Measurements from ENCODE around the gene KMT2E.

The KMT2E gene

DNA sequence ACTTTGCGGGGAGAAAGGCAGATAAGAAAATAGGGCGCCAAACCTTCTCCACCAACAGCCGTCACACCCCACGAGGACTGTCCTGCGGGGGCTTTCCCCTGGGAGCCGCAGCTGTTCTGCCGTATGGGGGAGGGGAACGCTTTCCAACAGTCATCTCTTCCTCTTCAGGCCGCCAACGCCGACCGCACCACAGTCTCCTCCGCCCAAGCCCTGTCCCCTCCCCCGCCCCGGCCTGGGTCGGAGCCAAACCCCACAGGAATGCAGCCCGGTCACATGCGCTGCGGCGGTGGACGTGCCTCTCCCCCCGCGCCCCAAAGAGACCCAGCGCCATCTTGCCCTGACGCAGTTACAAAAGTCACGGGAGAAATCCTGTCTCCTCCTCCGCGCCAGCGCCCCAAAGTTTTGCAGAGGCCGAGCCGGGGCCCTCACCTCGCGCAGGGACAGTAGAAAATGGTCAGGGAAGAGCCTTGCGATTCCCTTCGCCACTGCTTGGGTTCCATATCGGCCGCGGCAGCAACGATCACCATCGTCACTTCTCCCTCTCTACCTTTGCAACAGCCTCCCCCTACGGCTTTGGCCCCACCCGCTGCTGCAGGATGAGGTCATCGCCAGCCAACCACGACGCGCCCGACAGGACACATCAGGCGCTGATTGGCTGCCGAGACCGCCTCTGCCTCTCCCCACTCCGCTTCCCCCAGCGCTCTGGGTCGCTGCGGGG, 1.3 kb upstream of the KMT2E start:
- DNase-seq, result peak; percentile 99
- Histone ChIP-seq H3K18ac (ENCODE audit: low read length) (peak overlapping the region; percentile 88), H2BK120ac (ENCODE audit: low read depth, low read length) (no peak overlapping the region), H3K4me1 (ENCODE audit: control insufficient read depth, low read depth, low read length) (peaks cover 2% of the 10 kb centered on the region), H4K5ac (ENCODE audit: low read length) (no peak overlapping the region), H3K27ac (ENCODE audit: low read depth, low read length) (peak overlapping the region; percentile 93), H4K8ac (ENCODE audit: low read depth, low read length) (no peak overlapping the region), H3K27me3 (ENCODE audit: insufficient read depth, low read length, poor library complexity) (no peaks in the 10 kb centered on the region), H3K4me2 (ENCODE audit: low read length) (peak overlapping the region; percentile 11), H2BK15ac (replicated peaks; ENCODE audit: low read depth) (no peak overlapping the region), H3K23ac (ENCODE audit: low read length) (peak overlapping the region; percentile 95), H2AK5ac (ENCODE audit: low read length) (no peak overlapping the region), H3K4ac (ENCODE audit: low read depth, low read length) (peak overlapping the region; percentile 98), H3K36me3 (ENCODE audit: control insufficient read depth, insufficient read depth, low read length) (no peaks in the 10 kb centered on the region), H3K56ac (ENCODE audit: low read length) (peak overlapping the region; percentile 100), H3K9ac (ENCODE audit: low read length) (peak overlapping the region; percentile 100), H2BK5ac (ENCODE audit: low read length) (peak overlapping the region; percentile 94), H3K79me1 (ENCODE audit: low read length) (peaks cover 1% of the 10 kb centered on the region), H3K4me3 (ENCODE audit: low read length) (peak overlapping the region; percentile 91), H3K79me2 (ENCODE audit: control insufficient read depth, insufficient read depth, low read length) (peaks cover 77% of the 10 kb centered on the region)
- no CpG with 5 or more reads among the region's 54 CpGs for WGBS (ENCODE audit: extremely low coverage, insufficient coverage, low lambda C conversion rate)

DNA sequence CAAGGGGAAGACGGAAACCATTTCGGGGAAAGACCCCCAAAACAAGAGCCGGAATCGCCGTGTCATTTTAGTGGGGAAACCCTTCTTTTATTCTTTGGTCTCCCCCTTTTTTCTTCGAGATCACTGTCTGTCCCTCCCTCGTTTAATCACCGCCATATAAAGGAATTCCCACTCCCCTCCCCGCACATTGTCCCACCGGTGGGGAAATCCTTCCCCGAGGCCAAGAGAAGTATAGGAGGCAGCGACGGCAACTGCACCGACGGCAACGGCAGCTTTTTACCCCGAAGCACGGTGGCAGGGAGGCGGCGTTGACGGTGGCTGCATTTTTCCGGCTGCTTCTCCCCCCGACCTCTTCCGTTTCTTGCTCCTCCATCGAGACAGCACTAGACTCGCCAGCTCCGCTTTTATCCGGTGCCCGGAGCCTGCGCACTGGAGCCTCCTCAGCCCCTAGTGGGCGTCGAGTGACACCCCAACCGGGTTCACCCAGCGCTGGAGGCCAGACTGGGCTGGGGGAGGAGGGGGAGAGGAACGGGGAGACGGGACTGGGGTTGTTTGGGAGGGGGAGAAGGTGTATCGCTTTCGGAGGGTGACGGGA, 687 bp upstream of the KMT2E start:
- WGBS (ENCODE audit: extremely low coverage, insufficient coverage, low lambda C conversion rate), result no CpG with 5 or more reads among the region's 39 CpGs
- peak; percentile 97 for DNase-seq
- peak overlapping the region; percentile 93 for H3K4me3 ChIP-seq (ENCODE audit: low read length)
- H3K4me2 ChIP-seq (ENCODE audit: low read length), result peak overlapping the region; percentile 87
- H2BK5ac ChIP-seq (ENCODE audit: low read length), result peak overlapping the region; percentile 99
- H3K56ac ChIP-seq (ENCODE audit: low read length), result peak overlapping the region; percentile 100
- peaks cover 75% of the 10 kb centered on the region for H3K79me2 ChIP-seq (ENCODE audit: control insufficient read depth, insufficient read depth, low read length)
- peak overlapping the region; percentile 100 for H3K9ac ChIP-seq (ENCODE audit: low read length)
- H3K79me1 ChIP-seq (ENCODE audit: low read length), result peaks cover 1% of the 10 kb centered on the region
- peak overlapping the region; percentile 33 for H2BK120ac ChIP-seq (ENCODE audit: low read depth, low read length)
- no peaks in the 10 kb centered on the region for H3K36me3 ChIP-seq (ENCODE audit: control insufficient read depth, insufficient read depth, low read length)
- H3K27me3 ChIP-seq (ENCODE audit: insufficient read depth, low read length, poor library complexity), result no peaks in the 10 kb centered on the region
- peak overlapping the region; percentile 84 for H3K4ac ChIP-seq (ENCODE audit: low read depth, low read length)
- H2AK5ac ChIP-seq (ENCODE audit: low read length), result peak overlapping the region; percentile 96
- H3K23ac ChIP-seq (ENCODE audit: low read length), result peak overlapping the region; percentile 99
- H2BK15ac ChIP-seq (replicated peaks; ENCODE audit: low read depth), result no peak overlapping the region
- H4K5ac ChIP-seq (ENCODE audit: low read length), result peak overlapping the region; percentile 94
- peaks cover 2% of the 10 kb centered on the region for H3K4me1 ChIP-seq (ENCODE audit: control insufficient read depth, low read depth, low read length)
- H4K8ac ChIP-seq (ENCODE audit: low read depth, low read length), result no peak overlapping the region
- H3K18ac ChIP-seq (ENCODE audit: low read length), result peak overlapping the region; percentile 64
- peak overlapping the region; percentile 89 for H3K27ac ChIP-seq (ENCODE audit: low read depth, low read length)

DNA sequence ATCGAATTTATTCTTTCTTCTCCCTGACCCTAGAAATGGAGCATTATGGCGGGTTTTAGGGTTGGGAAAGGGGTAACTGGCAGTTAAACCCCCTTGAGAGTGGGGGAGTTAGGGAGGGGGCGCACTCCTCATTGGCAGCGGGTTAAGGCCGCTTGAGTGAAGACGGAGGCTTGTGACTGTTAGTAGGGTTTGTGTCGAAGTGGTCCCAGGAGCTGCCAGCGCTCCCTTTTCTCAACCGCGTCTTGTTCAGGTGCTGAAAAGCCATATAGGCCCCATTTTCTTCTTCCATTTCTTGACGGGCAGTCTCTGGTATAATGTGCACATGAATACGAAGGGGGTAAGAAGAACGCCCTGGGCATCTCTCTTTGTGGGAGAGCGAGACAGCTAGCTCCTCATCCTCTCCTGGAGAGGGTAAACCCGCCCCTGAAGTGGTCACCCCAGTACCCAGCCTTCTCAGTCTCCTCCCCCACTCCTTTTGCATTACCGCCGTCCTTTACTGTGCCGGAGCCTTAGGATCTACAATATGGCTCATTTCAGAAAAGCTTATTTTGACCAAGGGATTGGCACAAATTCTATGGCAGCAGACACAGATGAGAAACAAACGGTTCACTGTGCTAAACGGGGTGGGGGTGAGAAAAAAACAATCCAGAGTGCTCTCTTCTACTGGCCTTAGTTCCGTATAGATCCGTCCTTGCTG, 836 bp downstream of the KMT2E start:
- peak; percentile 64 for DNase-seq
- Histone ChIP-seq H3K27ac (ENCODE audit: low read depth, low read length) (peak overlapping the region; percentile 89), H2BK15ac (replicated peaks; ENCODE audit: low read depth) (no peak overlapping the region), H3K4ac (ENCODE audit: low read depth, low read length) (peak overlapping the region; percentile 83), H3K18ac (ENCODE audit: low read length) (peak overlapping the region; percentile 34), H3K27me3 (ENCODE audit: insufficient read depth, low read length, poor library complexity) (no peaks in the 10 kb centered on the region), H3K56ac (ENCODE audit: low read length) (peak overlapping the region; percentile 98), H3K36me3 (ENCODE audit: control insufficient read depth, insufficient read depth, low read length) (no peaks in the 10 kb centered on the region), H3K4me3 (ENCODE audit: low read length) (peak overlapping the region; percentile 79), H4K5ac (ENCODE audit: low read length) (peak overlapping the region; percentile 3), H2BK120ac (ENCODE audit: low read depth, low read length) (peak overlapping the region; percentile 68), H3K9ac (ENCODE audit: low read length) (peak overlapping the region; percentile 97), H2AK5ac (ENCODE audit: low read length) (peak overlapping the region; percentile 57), H3K4me2 (ENCODE audit: low read length) (peak overlapping the region; percentile 46), H4K8ac (ENCODE audit: low read depth, low read length) (peak overlapping the region; percentile 94), H3K4me1 (ENCODE audit: control insufficient read depth, low read depth, low read length) (peaks cover 2% of the 10 kb centered on the region), H3K79me2 (ENCODE audit: control insufficient read depth, insufficient read depth, low read length) (peaks cover 70% of the 10 kb centered on the region), H2BK5ac (ENCODE audit: low read length) (peak overlapping the region; percentile 21), H3K23ac (ENCODE audit: low read length) (peak overlapping the region; percentile 66), H3K79me1 (ENCODE audit: low read length) (peaks cover 1% of the 10 kb centered on the region)
- WGBS (ENCODE audit: extremely low coverage, insufficient coverage, low lambda C conversion rate), result no CpG with 5 or more reads among the region's 22 CpGs

DNA sequence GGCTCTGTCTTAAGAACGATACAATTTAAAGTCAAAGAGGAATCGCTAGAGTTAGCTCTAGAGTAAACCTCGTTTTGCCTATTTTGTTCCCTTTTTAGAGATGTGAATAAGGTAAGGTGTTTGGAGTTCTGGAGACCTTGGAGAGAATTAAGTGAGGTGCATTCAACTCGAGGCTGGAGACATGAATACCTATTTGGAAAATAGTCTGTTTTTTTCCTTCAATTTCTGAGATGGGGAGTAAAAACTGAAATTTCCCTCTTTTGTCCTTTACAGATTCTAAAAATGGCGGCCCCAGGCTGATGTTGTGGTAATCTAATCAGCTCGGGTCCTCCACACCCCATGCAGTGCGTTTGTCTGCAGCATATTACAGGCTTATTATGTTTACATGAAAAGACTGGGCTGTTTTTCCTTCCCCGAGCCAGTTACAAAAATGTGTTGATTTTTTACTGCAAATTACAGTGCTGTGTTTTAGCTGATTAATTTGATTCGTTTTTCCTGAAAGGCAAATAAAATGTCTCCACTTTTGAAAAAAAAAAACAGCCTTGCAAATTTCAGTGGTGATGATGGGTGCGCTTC, 1.5 kb downstream of the KMT2E start:
- H3K23ac ChIP-seq (ENCODE audit: low read length), result peak overlapping the region; percentile 48
- H3K27ac ChIP-seq (ENCODE audit: low read depth, low read length), result peak overlapping the region; percentile 89
- H2AK5ac ChIP-seq (ENCODE audit: low read length), result peak overlapping the region; percentile 57
- peak overlapping the region; percentile 79 for H3K4me3 ChIP-seq (ENCODE audit: low read length)
- peak; percentile 67 for DNase-seq
- peak overlapping the region; percentile 97 for H3K9ac ChIP-seq (ENCODE audit: low read length)
- peak overlapping the region; percentile 98 for H3K56ac ChIP-seq (ENCODE audit: low read length)
- H2BK120ac ChIP-seq (ENCODE audit: low read depth, low read length), result peak overlapping the region; percentile 68
- H3K27me3 ChIP-seq (ENCODE audit: insufficient read depth, low read length, poor library complexity), result no peaks in the 10 kb centered on the region
- peak overlapping the region; percentile 46 for H3K4me2 ChIP-seq (ENCODE audit: low read length)
- peaks cover 70% of the 10 kb centered on the region for H3K79me2 ChIP-seq (ENCODE audit: control insufficient read depth, insufficient read depth, low read length)
- peak overlapping the region; percentile 1 for H2BK5ac ChIP-seq (ENCODE audit: low read length)
- H4K5ac ChIP-seq (ENCODE audit: low read length), result peak overlapping the region; percentile 3
- H3K79me1 ChIP-seq (ENCODE audit: low read length), result peaks cover 1% of the 10 kb centered on the region
- no peak overlapping the region for H2BK15ac ChIP-seq (replicated peaks; ENCODE audit: low read depth)
- H4K8ac ChIP-seq (ENCODE audit: low read depth, low read length), result peak overlapping the region; percentile 94
- peak overlapping the region; percentile 34 for H3K18ac ChIP-seq (ENCODE audit: low read length)
- WGBS (ENCODE audit: extremely low coverage, insufficient coverage, low lambda C conversion rate), result no CpG with 5 or more reads among the region's 10 CpGs
- H3K4me1 ChIP-seq (ENCODE audit: control insufficient read depth, low read depth, low read length), result no peaks in the 10 kb centered on the region
- peak overlapping the region; percentile 37 for H3K4ac ChIP-seq (ENCODE audit: low read depth, low read length)
- H3K36me3 ChIP-seq (ENCODE audit: control insufficient read depth, insufficient read depth, low read length), result no peaks in the 10 kb centered on the region

DNA sequence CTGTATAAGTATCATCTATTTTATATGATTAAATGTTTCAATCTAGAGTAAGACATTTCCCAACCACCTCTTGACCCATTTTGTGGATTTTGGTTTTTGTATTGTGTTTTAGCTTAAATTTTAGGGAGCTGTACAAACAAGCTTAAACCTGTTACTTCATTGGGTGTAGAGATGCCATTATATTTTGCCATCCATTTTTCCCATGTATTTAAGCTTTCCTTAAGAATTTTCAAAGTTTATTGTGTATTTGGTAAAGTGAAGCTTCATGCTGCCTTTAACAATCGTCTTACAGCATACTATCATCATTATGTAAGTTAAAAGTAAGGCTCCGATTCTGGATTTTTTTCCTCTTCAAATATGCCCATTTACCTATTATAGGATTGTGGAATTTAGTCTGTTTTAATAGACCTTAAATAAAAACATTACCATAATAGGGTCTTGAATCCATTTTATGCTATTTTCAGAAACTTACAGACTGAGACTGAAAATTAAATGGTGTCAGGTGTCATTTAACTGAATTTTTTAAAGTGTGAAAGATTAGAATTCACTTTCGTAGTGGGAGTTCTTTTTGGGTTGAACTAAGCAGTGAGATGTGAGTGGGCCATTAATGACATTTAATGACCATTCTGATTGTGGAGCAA, 2.2 kb downstream of the KMT2E start:
- Histone ChIP-seq H3K79me2 (ENCODE audit: control insufficient read depth, insufficient read depth, low read length) (peaks cover 66% of the 10 kb centered on the region), H3K4ac (ENCODE audit: low read depth, low read length) (no peak overlapping the region), H3K27ac (ENCODE audit: low read depth, low read length) (no peak overlapping the region), H3K36me3 (ENCODE audit: control insufficient read depth, insufficient read depth, low read length) (no peaks in the 10 kb centered on the region), H3K27me3 (ENCODE audit: insufficient read depth, low read length, poor library complexity) (no peaks in the 10 kb centered on the region), H3K4me3 (ENCODE audit: low read length) (no peak overlapping the region), H2BK5ac (ENCODE audit: low read length) (no peak overlapping the region), H3K18ac (ENCODE audit: low read length) (no peak overlapping the region), H2BK120ac (ENCODE audit: low read depth, low read length) (no peak overlapping the region), H3K23ac (ENCODE audit: low read length) (no peak overlapping the region), H3K79me1 (ENCODE audit: low read length) (peaks cover 1% of the 10 kb centered on the region), H3K56ac (ENCODE audit: low read length) (no peak overlapping the region), H3K4me2 (ENCODE audit: low read length) (no peak overlapping the region), H2BK15ac (replicated peaks; ENCODE audit: low read depth) (no peak overlapping the region), H3K9ac (ENCODE audit: low read length) (peak overlapping the region; percentile 31), H3K4me1 (ENCODE audit: control insufficient read depth, low read depth, low read length) (no peaks in the 10 kb centered on the region), H4K8ac (ENCODE audit: low read depth, low read length) (no peak overlapping the region), H2AK5ac (ENCODE audit: low read length) (no peak overlapping the region), H4K5ac (ENCODE audit: low read length) (no peak overlapping the region)
- DNase-seq, result no peak
- no CpG with 5 or more reads among the region's 3 CpGs for WGBS (ENCODE audit: extremely low coverage, insufficient coverage, low lambda C conversion rate)

Data from mesendoderm (in vitro differentiated cells).